COR-L47 (cell line): ENCODE measurements around the gene SLC19A1.

Source experiments
- DNase-seq: peaks from one replicate; lab custom pipeline; 2025; lab: John Stamatoyannopoulos, UW

SLC19A1 gene

GRCh38 chr21:45517249-45518065 is 24.8 kb downstream of the SLC19A1 start:
- DNase-seq = no peak

GRCh38 chr21:45516671-45517151 is 25.5 kb downstream of the SLC19A1 start:
- no peak for DNase-seq

- no peak for DNase-seq
Measured at GRCh38 chr21:45516071-45516670, 26.1 kb downstream of the SLC19A1 start.

- no peak for DNase-seq
Measured at GRCh38 chr21:45515241-45516061, 26.8 kb downstream of the SLC19A1 start.

GRCh38 chr21:45514311-45515021 is 27.8 kb downstream of the SLC19A1 start:
- no peak for DNase-seq

- no peak for DNase-seq
Measured at GRCh38 chr21:45513741-45514310, 28.4 kb downstream of the SLC19A1 start.

- DNase-seq = peak; percentile 53
Measured at GRCh38 chr21:45513003-45513717, 29.1 kb downstream of the SLC19A1 start.

GRCh38 chr21:45512626-45513002 is 29.6 kb downstream of the SLC19A1 start:
- DNase-seq = no peak

- DNase-seq = peak; percentile 44
Measured at GRCh38 chr21:45511661-45512431, 30.4 kb downstream of the SLC19A1 start.

GRCh38 chr21:45511007-45511406 is 31.2 kb downstream of the SLC19A1 start:
- no peak for DNase-seq

GRCh38 chr21:45510466-45510955 is 31.7 kb downstream of the SLC19A1 start:
- DNase-seq = no peak

GRCh38 chr21:45509566-45510465 is 32.4 kb downstream of the SLC19A1 start:
- DNase-seq = no peak

GRCh38 chr21:45508607-45509565 is 33.4 kb downstream of the SLC19A1 start:
- DNase-seq = no peak

- DNase-seq = no peak
Measured at GRCh38 chr21:45507888-45508508, 34.2 kb downstream of the SLC19A1 start.

GRCh38 chr21:45507523-45507875 is 34.7 kb downstream of the SLC19A1 start:
- peak; percentile 38 for DNase-seq

GRCh38 chr21:45506836-45507522 is 35.3 kb downstream of the SLC19A1 start:
- DNase-seq = peak; percentile 65
